Glutamatergic neuron (in vitro differentiated cells): ENCODE measurements around the gene DHRS2. TPM values are rescaled to one million over a fixed set of nuclear protein-coding genes. Genes with fewer than 3 reads are reported as not detected.

Experiments
- DNase-seq: peaks from one replicate; pipeline ENCODE4 v3.0.0; 2022
- H3K27ac Mint-ChIP-seq: one replicate; pipeline ENCODE4 v1.8.0; 2020; ENCODE audit warnings: mild to moderate bottlenecking, mixed read lengths, inconsistent platforms; ENCODE audit not compliant: unreplicated experiment
- H3K27me3 Mint-ChIP-seq: one replicate; pipeline ENCODE4 v1.8.0; 2020; ENCODE audit warnings: mild to moderate bottlenecking, moderate library complexity, mixed read lengths, inconsistent platforms; ENCODE audit not compliant: unreplicated experiment
- H3K36me3 Mint-ChIP-seq: one replicate; pipeline ENCODE4 v1.8.0; 2020; ENCODE audit warnings: mild to moderate bottlenecking, mixed read lengths, inconsistent platforms; ENCODE audit not compliant: unreplicated experiment
- H3K4me1 Mint-ChIP-seq: one replicate; pipeline ENCODE4 v1.8.0; 2020; ENCODE audit warnings: mild to moderate bottlenecking, low read depth, mixed read lengths, inconsistent platforms; ENCODE audit not compliant: unreplicated experiment
- H3K4me3 Mint-ChIP-seq: one replicate; pipeline ENCODE4 v1.8.0; 2020; ENCODE audit warnings: mild to moderate bottlenecking, mixed read lengths, inconsistent platforms; ENCODE audit not compliant: unreplicated experiment
- H3K9me3 Mint-ChIP-seq: one replicate; pipeline ENCODE4 v1.8.0; 2020; ENCODE audit warnings: mild to moderate bottlenecking, moderate library complexity, mixed read lengths, inconsistent platforms; ENCODE audit not compliant: unreplicated experiment
- total RNA-seq: library from RNA; stranded (reverse); fragmentation: NEBNext Ultra II Directional; extraction: Animal tissue kit (Norgen Biotek cat#: 25700); gene quantifications from one replicate; pipeline ENCODE4 v1.2.1, GENCODE V29; 2021; ENCODE audit not compliant: unreplicated experiment
- TF ChIP-seq, protein P1 (sequence below): fragments of 200-600 bp; sonication (generic); IDR thresholded peaks from one replicate; pipeline ENCODE4 v1.5.0; 2021; ENCODE audit not compliant: partially characterized antibody, unreplicated experiment

Gene DHRS2
- total RNA-seq, 1 donor from 2014 or later, result 0.42 TPM

DNA sequence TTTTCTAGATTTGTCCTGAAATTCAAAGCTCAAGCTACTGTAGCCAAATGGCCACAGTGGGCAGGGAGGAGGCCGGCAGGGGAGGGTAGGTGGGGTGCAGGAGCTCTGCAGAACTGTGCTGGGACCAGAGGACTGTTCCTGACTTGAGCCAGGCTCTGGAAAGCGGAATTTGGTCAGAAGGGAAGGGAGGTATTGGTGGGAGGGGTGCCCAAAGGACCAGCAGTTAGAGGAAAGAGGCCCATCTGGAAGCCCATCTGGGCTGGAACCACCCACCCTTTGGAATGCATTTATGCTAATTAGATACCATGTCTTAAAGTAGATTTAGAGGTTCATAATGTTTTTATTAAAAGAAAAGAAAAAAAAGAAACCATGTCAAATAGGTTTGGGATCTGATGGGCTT is 33.1 kb upstream of the DHRS2 start:
- DNase-seq, result no peak
- Mint-ChIP-seq H3K27ac (no peak overlapping the region), H3K4me3 (no peak overlapping the region), H3K9me3 (peaks cover 7% of the 10 kb centered on the region), H3K4me1 (no peaks in the 10 kb centered on the region), H3K27me3 (no peaks in the 10 kb centered on the region), H3K36me3 (no peaks in the 10 kb centered on the region)
- TF ChIP-seq, protein P1, sequence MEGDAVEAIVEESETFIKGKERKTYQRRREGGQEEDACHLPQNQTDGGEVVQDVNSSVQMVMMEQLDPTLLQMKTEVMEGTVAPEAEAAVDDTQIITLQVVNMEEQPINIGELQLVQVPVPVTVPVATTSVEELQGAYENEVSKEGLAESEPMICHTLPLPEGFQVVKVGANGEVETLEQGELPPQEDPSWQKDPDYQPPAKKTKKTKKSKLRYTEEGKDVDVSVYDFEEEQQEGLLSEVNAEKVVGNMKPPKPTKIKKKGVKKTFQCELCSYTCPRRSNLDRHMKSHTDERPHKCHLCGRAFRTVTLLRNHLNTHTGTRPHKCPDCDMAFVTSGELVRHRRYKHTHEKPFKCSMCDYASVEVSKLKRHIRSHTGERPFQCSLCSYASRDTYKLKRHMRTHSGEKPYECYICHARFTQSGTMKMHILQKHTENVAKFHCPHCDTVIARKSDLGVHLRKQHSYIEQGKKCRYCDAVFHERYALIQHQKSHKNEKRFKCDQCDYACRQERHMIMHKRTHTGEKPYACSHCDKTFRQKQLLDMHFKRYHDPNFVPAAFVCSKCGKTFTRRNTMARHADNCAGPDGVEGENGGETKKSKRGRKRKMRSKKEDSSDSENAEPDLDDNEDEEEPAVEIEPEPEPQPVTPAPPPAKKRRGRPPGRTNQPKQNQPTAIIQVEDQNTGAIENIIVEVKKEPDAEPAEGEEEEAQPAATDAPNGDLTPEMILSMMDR, result no peak

DNA sequence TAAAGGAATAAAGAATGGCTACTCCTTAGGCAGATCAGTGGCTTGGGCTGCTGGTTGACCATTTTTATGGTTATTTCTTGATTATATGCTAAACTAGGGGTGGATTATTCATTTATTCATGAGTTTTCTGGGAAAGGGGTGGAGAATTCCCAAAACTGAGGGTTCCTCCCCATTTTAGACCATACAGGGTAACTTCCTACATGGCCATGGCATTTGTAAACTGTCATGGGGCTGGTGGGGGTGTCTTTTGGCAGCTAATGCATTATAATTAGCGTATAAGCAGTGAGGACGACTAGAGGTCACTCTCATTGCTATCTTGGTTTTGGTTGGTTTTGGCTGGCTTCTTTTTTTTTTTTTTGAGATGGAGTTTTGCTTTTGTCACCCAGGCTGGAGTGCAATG is 32.0 kb upstream of the DHRS2 start:
- no peak overlapping the region for H3K27ac Mint-ChIP-seq
- no peaks in the 10 kb centered on the region for H3K27me3 Mint-ChIP-seq
- no peak overlapping the region for H3K4me3 Mint-ChIP-seq
- H3K4me1 Mint-ChIP-seq, result no peaks in the 10 kb centered on the region
- TF ChIP-seq, protein P1, result no peak
- no peaks in the 10 kb centered on the region for H3K36me3 Mint-ChIP-seq
- no peak for DNase-seq
- peaks cover 7% of the 10 kb centered on the region for H3K9me3 Mint-ChIP-seq

DNA sequence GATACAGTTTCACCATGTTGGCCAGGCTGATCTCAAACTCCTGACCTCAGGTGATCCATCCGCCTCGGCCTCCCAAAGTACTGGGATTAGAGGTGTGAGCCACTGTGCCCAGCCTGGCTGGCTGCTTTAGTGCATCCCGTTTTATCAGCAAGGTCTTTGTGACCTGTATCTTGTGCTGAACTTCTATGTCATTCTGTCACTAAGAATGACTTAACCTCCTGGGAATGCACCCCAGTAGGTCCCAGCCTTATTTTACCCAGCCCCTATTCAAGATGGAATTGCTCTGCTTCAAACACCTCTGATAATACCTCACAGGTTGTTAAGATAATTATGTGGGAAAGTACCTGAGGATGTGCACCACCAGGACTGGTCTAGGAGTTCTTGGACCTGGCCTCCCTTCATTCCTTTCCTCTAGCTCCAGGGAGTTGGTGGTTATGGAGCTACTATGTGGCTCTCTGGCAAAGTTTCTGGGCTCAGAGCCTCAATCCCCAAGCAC is 31.4 kb upstream of the DHRS2 start:
- DNase-seq, result no peak
- no peak overlapping the region for H3K4me3 Mint-ChIP-seq

DNA sequence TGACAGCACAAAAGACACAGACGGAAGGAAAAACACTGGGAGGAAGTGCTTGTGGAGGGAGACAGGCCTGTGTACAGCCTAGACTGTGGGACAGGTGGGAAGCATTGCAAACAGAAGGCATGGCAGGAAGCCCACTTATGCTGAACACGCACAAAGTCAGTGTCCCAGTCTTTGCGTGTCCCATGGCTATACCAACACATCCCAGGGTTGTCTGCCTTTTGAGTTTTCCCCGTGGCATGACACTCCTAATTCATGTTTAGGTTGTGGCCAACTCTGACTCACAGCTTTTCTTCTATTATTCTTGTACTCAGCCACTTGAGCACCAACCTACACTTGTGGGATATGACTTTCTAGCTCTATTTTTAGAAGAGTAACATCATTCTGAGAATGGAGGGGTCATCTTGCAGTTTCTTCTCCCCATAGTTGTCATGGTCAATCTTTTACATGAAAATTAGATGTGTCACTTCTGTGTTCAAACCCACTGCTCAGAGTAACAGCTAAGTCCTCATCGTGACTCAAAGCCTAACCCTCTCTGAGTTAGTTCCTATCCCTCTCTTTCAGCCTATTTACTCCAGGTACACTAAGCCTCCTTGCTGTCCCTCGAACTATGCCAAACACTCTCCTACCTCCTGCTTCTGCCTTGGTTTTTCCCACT is 30.1 kb upstream of the DHRS2 start:
- Mint-ChIP-seq H3K4me1 (no peaks in the 10 kb centered on the region), H3K36me3 (no peaks in the 10 kb centered on the region), H3K27me3 (no peaks in the 10 kb centered on the region), H3K4me3 (no peak overlapping the region), H3K9me3 (peaks cover 5% of the 10 kb centered on the region), H3K27ac (no peak overlapping the region)
- no peak for DNase-seq
- TF ChIP-seq, protein P1, result no peak

More for the DNA sequence above, 31.4 kb upstream of the DHRS2 start:
- Mint-ChIP-seq H3K4me1 (no peaks in the 10 kb centered on the region), H3K36me3 (no peaks in the 10 kb centered on the region), H3K27ac (no peak overlapping the region), H3K27me3 (no peaks in the 10 kb centered on the region), H3K9me3 (peaks cover 7% of the 10 kb centered on the region)
- TF ChIP-seq, protein P1, result no peak

DNA sequence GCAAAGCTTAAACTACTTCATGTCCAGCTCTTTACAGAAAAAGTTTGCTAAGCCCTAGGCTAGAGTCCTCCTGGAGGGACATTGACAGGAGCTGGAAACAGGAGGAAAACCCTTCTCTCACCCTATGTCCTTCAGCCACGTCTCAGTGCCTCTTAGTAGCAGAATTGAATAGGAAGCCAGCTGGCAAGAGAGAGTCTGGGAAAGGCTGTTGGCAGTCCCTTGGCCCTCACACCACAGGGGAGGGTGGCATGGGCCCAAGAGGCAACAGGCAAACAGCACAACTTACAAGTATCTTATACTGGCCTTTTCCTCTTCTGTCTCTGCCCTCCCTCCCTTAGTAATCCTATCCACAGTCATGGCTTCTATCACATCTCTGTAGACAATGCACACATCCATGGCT is 27.7 kb upstream of the DHRS2 start:
- no peak for DNase-seq
- H3K36me3 Mint-ChIP-seq, result no peaks in the 10 kb centered on the region
- TF ChIP-seq, protein P1, result no peak
- H3K4me3 Mint-ChIP-seq, result no peak overlapping the region
- no peaks in the 10 kb centered on the region for H3K4me1 Mint-ChIP-seq
- peaks cover 4% of the 10 kb centered on the region for H3K27me3 Mint-ChIP-seq
- H3K27ac Mint-ChIP-seq, result no peak overlapping the region
- H3K9me3 Mint-ChIP-seq, result peaks cover 4% of the 10 kb centered on the region
